Testis (tissue), 2 donors: ENCODE results near the gene RBBP8.

Source experiments
- CTCF ChIP-seq, 3 experiments: fragments of 450-650 bp in 2 of 3; fragments of 200-600 bp in 1 of 3; sonication (generic) in 1 of 3; IDR thresholded peaks; one replicate each; pipeline ENCODE4 v1.5.1; 2016 to 2019; ENCODE audit warnings: antibody characterized with exemption in 3 of 3, mild to moderate bottlenecking in 2 of 3, moderate library complexity in 1 of 3
- POLR2A ChIP-seq: fragments of 450-650 bp; IDR thresholded peaks from one replicate; pipeline ENCODE4 v1.6.1; 2017; ENCODE audit warnings: antibody characterized with exemption, mild to moderate bottlenecking, moderate library complexity

GRCh38 chr18:22939649-22940048 is 6.5 kb downstream of the RBBP8 start:
- TF ChIP-seq CTCF (IDR thresholded peaks at IDR 0.05) (no peak), POLR2A (no peak)
